HEK293 (cell line): ENCODE results near the gene ZNF284.
A peak's percentile ranks its signal among the peaks of the same experiment; 100 is the strongest.

Source experiments
- GLIS2 ChIP-seq: fragments of 450-650 bp; formaldehyde crosslinking; IDR thresholded peaks from 2 replicates; pipeline ENCODE4 v1.5.1; 2016; ENCODE audit warnings: missing biosample characterization, missing genetic modification characterization
- KLF1 ChIP-seq: fragments of 450-650 bp; formaldehyde crosslinking; IDR thresholded peaks from 2 replicates; pipeline ENCODE4 v1.5.1; 2016; ENCODE audit warnings: missing biosample characterization, missing genetic modification characterization
- KLF16 ChIP-seq: fragments of 450-650 bp; formaldehyde crosslinking; IDR thresholded peaks from 2 replicates; pipeline ENCODE4 v1.5.1; 2017; ENCODE audit warnings: missing biosample characterization, missing genetic modification characterization
- KLF7 ChIP-seq: fragments of 450-650 bp; formaldehyde crosslinking; IDR thresholded peaks from 2 replicates; pipeline ENCODE4 v1.5.1; 2016; ENCODE audit warnings: missing biosample characterization, missing genetic modification characterization, borderline replicate concordance
- MZF1 ChIP-seq: fragments of 450-650 bp; formaldehyde crosslinking; IDR thresholded peaks from 2 replicates; pipeline ENCODE4 v1.5.1; 2017; ENCODE audit warnings: missing biosample characterization, missing genetic modification characterization, borderline replicate concordance
- TSHZ1 ChIP-seq: fragments of 450-650 bp; formaldehyde crosslinking; IDR thresholded peaks from 2 replicates; pipeline ENCODE4 v1.5.1; 2016; ENCODE audit warnings: missing biosample characterization, missing genetic modification characterization, borderline replicate concordance
- YY2 ChIP-seq: fragments of 450-650 bp; formaldehyde crosslinking; IDR thresholded peaks from 2 replicates; pipeline ENCODE4 v1.5.1; 2016; ENCODE audit warnings: missing biosample characterization, missing genetic modification characterization
- ZBTB1 ChIP-seq: fragments of 450-650 bp; formaldehyde crosslinking; IDR thresholded peaks from 2 replicates; pipeline ENCODE4 v1.5.1; 2016; ENCODE audit warnings: missing biosample characterization, missing genetic modification characterization
- ZBTB17 ChIP-seq: fragments of 450-650 bp; formaldehyde crosslinking; IDR thresholded peaks from 2 replicates; pipeline ENCODE4 v1.5.1; 2016; ENCODE audit warnings: missing biosample characterization, missing genetic modification characterization
- ZBTB20 ChIP-seq: fragments of 450-650 bp; formaldehyde crosslinking; IDR thresholded peaks from 2 replicates; pipeline ENCODE4 v1.5.1; 2016; ENCODE audit warnings: missing biosample characterization, missing genetic modification characterization
- ZBTB48 ChIP-seq: fragments of 450-650 bp; formaldehyde crosslinking; IDR thresholded peaks from 2 replicates; pipeline ENCODE4 v1.5.1; 2016; ENCODE audit warnings: missing biosample characterization, missing genetic modification characterization
- ZFP3 ChIP-seq: fragments of 450-650 bp; formaldehyde crosslinking; IDR thresholded peaks from 2 replicates; pipeline ENCODE4 v1.5.1; 2016; ENCODE audit warnings: low read depth, missing biosample characterization, missing genetic modification characterization
- ZFP41 ChIP-seq: fragments of 450-650 bp; formaldehyde crosslinking; IDR thresholded peaks from 2 replicates; pipeline ENCODE4 v1.5.1; 2016; ENCODE audit warnings: missing biosample characterization, missing genetic modification characterization, borderline replicate concordance
- ZNF18 ChIP-seq: fragments of 450-650 bp; formaldehyde crosslinking; IDR thresholded peaks from 2 replicates; pipeline ENCODE4 v1.5.1; 2016; ENCODE audit warnings: missing biosample characterization, missing genetic modification characterization
- ZNF221 ChIP-seq: fragments of 450-650 bp; formaldehyde crosslinking; IDR thresholded peaks from 2 replicates; pipeline ENCODE4 v1.5.1; 2017; ENCODE audit warnings: missing biosample characterization, missing genetic modification characterization, borderline replicate concordance
- ZNF248 ChIP-seq: fragments of 450-650 bp; formaldehyde crosslinking; IDR thresholded peaks from 2 replicates; pipeline ENCODE4 v1.5.1; 2017; ENCODE audit warnings: missing biosample characterization, missing genetic modification characterization
- ZNF350 ChIP-seq: fragments of 450-650 bp; formaldehyde crosslinking; IDR thresholded peaks from 2 replicates; pipeline ENCODE4 v1.5.0; 2017; ENCODE audit warnings: missing biosample characterization, mild to moderate bottlenecking, missing genetic modification characterization
- ZNF366 ChIP-seq: fragments of 450-650 bp; formaldehyde crosslinking; conservative IDR thresholded peaks from 2 replicates; pipeline ENCODE4 v1.5.1; 2016; ENCODE audit warnings: missing biosample characterization, missing genetic modification characterization
- ZNF501 ChIP-seq: fragments of 450-650 bp; formaldehyde crosslinking; IDR thresholded peaks from 2 replicates; pipeline ENCODE4 v1.5.1; 2016; ENCODE audit warnings: missing biosample characterization, missing genetic modification characterization
- ZNF510 ChIP-seq: fragments of 450-650 bp; formaldehyde crosslinking; IDR thresholded peaks from 2 replicates; pipeline ENCODE4 v1.5.1; 2018; ENCODE audit warnings: mild to moderate bottlenecking, missing genetic modification characterization, missing biosample characterization; ENCODE audit not compliant: insufficient replicate concordance
- ZNF549 ChIP-seq: fragments of 450-650 bp; IDR thresholded peaks from 2 replicates; pipeline ENCODE4 v1.5.1; 2018; ENCODE audit warnings: missing biosample characterization, missing genetic modification characterization, mild to moderate bottlenecking, inconsistent platforms, moderate library complexity
- ZNF610 ChIP-seq: fragments of 450-650 bp; formaldehyde crosslinking; IDR thresholded peaks from 2 replicates; pipeline ENCODE4 v1.5.1; 2016; ENCODE audit warnings: missing biosample characterization, missing genetic modification characterization, borderline replicate concordance
- ZNF629 ChIP-seq: fragments of 450-650 bp; formaldehyde crosslinking; IDR thresholded peaks from 2 replicates; pipeline ENCODE4 v1.5.1; 2017; ENCODE audit warnings: missing biosample characterization, missing genetic modification characterization
- ZNF776 ChIP-seq: fragments of 450-650 bp; formaldehyde crosslinking; IDR thresholded peaks from 2 replicates; pipeline ENCODE4 v1.5.0; 2017; ENCODE audit warnings: missing biosample characterization, missing genetic modification characterization, borderline replicate concordance
- ZSCAN16 ChIP-seq: fragments of 450-650 bp; formaldehyde crosslinking; IDR thresholded peaks from 2 replicates; pipeline ENCODE4 v1.5.1; 2016; ENCODE audit warnings: missing biosample characterization, missing genetic modification characterization
- TF ChIP-seq, protein P1 (sequence below): fragments of 450-650 bp; formaldehyde crosslinking; IDR thresholded peaks from 2 replicates; pipeline ENCODE4 v1.5.1; 2016; ENCODE audit warnings: missing biosample characterization, missing genetic modification characterization, low read depth
- TF ChIP-seq, protein P2 (sequence below): fragments of 450-650 bp; formaldehyde crosslinking; IDR thresholded peaks from 2 replicates; pipeline ENCODE4 v1.5.1; 2016; ENCODE audit warnings: missing biosample characterization, missing genetic modification characterization
- TF ChIP-seq, protein P3 (sequence below): fragments of 450-650 bp; formaldehyde crosslinking; IDR thresholded peaks from 2 replicates; pipeline ENCODE4 v1.5.1; 2017; ENCODE audit warnings: missing biosample characterization, missing genetic modification characterization

ZNF284 gene

GRCh38 chr19:44025217-44025936, 46.6 kb upstream of the ZNF284 start, which contains the start of gene ZNF222 (continued):
- TF ChIP-seq, protein P1, sequence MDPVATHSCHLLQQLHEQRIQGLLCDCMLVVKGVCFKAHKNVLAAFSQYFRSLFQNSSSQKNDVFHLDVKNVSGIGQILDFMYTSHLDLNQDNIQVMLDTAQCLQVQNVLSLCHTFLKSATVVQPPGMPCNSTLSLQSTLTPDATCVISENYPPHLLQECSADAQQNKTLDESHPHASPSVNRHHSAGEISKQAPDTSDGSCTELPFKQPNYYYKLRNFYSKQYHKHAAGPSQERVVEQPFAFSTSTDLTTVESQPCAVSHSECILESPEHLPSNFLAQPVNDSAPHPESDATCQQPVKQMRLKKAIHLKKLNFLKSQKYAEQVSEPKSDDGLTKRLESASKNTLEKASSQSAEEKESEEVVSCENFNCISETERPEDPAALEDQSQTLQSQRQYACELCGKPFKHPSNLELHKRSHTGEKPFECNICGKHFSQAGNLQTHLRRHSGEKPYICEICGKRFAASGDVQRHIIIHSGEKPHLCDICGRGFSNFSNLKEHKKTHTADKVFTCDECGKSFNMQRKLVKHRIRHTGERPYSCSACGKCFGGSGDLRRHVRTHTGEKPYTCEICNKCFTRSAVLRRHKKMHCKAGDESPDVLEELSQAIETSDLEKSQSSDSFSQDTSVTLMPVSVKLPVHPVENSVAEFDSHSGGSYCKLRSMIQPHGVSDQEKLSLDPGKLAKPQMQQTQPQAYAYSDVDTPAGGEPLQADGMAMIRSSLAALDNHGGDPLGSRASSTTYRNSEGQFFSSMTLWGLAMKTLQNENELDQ (tag by site-specific recombination) = no peak
- TF ChIP-seq TSHZ1 (tag by site-specific recombination) = peak; percentile 36; the same call in 1 of the 2 replicates
- TF ChIP-seq ZBTB17 (tag by site-specific recombination) = peak; percentile 99
- no peak for TF ChIP-seq ZNF366 (tag by site-specific recombination)
- TF ChIP-seq ZNF18 = no peak
- TF ChIP-seq KLF1 (tag by site-specific recombination) = no peak
- no peak for TF ChIP-seq ZNF776 (tag by site-specific recombination)
- TF ChIP-seq ZNF629 = peak; percentile 100
- peak; percentile 39; the same call in 1 of the 2 replicates for TF ChIP-seq ZNF501 (tag by site-specific recombination)
- no peak for TF ChIP-seq ZNF510
- TF ChIP-seq ZBTB48 (tag by site-specific recombination) = peak; percentile 94
- TF ChIP-seq YY2 (tag by site-specific recombination) = peak; percentile 28
- no peak for TF ChIP-seq ZFP41 (tag by site-specific recombination)
- peak; percentile 7; the same call in 1 of the 2 replicates for TF ChIP-seq ZFP3 (tag by site-specific recombination)
- peak; percentile 40; the same call in 1 of the 2 replicates for TF ChIP-seq GLIS2 (tag by site-specific recombination)
- peak; percentile 24; the same call in 1 of the 2 replicates for TF ChIP-seq ZNF610 (tag by site-specific recombination)
- no peak for TF ChIP-seq ZNF248 (tag by site-specific recombination)
- TF ChIP-seq, protein P2, sequence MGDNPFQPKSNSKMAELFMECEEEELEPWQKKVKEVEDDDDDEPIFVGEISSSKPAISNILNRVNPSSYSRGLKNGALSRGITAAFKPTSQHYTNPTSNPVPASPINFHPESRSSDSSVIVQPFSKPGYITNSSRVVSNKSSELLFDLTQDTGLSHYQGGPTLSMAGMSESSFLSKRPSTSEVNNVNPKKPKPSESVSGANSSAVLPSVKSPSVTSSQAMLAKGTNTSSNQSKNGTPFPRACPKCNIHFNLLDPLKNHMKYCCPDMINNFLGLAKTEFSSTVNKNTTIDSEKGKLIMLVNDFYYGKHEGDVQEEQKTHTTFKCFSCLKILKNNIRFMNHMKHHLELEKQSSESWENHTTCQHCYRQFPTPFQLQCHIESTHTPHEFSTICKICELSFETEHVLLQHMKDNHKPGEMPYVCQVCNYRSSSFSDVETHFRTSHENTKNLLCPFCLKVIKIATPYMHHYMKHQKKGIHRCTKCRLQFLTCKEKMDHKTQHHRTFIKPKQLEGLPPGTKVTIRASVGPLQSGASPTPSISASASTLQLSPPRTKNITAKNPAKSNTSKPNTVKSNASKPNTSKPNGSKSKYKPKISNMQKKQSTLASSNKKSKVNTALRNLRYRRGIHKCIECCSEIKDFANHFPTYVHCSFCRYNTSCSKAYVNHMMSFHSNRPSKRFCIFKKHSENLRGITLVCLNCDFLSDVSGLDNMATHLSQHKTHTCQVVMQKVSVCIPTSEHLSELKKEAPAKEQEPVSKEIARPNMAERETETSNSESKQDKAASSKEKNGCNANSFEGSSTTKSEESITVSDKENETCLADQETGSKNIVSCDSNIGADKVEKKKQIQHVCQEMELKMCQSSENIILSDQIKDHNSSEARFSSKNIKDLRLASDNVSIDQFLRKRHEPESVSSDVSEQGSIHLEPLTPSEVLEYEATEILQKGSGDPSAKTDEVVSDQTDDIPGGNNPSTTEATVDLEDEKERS (tag by site-specific recombination) = no peak
- peak; percentile 83; the same call in 1 of the 2 replicates for TF ChIP-seq KLF16 (tag by site-specific recombination)
- no peak for TF ChIP-seq ZSCAN16 (tag by site-specific recombination)
- TF ChIP-seq, protein P3, sequence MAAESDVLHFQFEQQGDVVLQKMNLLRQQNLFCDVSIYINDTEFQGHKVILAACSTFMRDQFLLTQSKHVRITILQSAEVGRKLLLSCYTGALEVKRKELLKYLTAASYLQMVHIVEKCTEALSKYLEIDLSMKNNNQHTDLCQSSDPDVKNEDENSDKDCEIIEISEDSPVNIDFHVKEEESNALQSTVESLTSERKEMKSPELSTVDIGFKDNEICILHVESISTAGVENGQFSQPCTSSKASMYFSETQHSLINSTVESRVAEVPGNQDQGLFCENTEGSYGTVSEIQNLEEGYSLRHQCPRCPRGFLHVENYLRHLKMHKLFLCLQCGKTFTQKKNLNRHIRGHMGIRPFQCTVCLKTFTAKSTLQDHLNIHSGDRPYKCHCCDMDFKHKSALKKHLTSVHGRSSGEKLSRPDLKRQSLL (tag by site-specific recombination) = peak; percentile 62; the same call in 1 of the 2 replicates
- TF ChIP-seq MZF1 (tag by site-specific recombination) = 0 out of 2 replicates have a peak, but pooled peaks have one; percentile 15
- TF ChIP-seq ZNF350 (tag by site-specific recombination) = no peak
- TF ChIP-seq KLF7 (tag by site-specific recombination) = no peak
- no peak for TF ChIP-seq ZBTB1 (tag by site-specific recombination)
- TF ChIP-seq ZBTB20 = peak; percentile 94; the same call in 1 of the 2 replicates
- TF ChIP-seq ZNF549 (tag by site-specific recombination) = no peak
- no peak; the same call in 1 of the 2 replicates for TF ChIP-seq ZNF221 (tag by site-specific recombination)
